Measurements from ENCODE around the gene CRADD.

CRADD gene

GRCh38 chr12:93785249-93786010, 108.3 kb downstream of the CRADD start:
- DNase-seq (ENCODE audit: low read depth) = peak; percentile 69
- no peak for TF ChIP-seq CTCF (IDR thresholded peaks at IDR 0.05; ENCODE audit: low read depth, low read length, missing control alignments)
- in situ Hi-C loops (cut with HindIII; ENCODE audit: low sequenced_read_pairs) = no loop called here
- no peak overlapping the region for H3K4me3 ChIP-seq (ENCODE audit: low read depth, low read length)

- H3K4me3 ChIP-seq (ENCODE audit: low read depth, low read length) = no peak overlapping the region
- DNase-seq (ENCODE audit: low read depth) = no peak
- TF ChIP-seq CTCF (IDR thresholded peaks at IDR 0.05; ENCODE audit: low read depth, low read length, missing control alignments) = no peak
- in situ Hi-C loops (cut with HindIII; ENCODE audit: low sequenced_read_pairs) = no loop called here
Observed at GRCh38 chr12:93786656-93787397, 109.7 kb downstream of the CRADD start.

- TF ChIP-seq CTCF (IDR thresholded peaks at IDR 0.05; ENCODE audit: low read depth, low read length, missing control alignments) = no peak
- no peak overlapping the region for H3K4me3 ChIP-seq (ENCODE audit: low read depth, low read length)
- DNase-seq (ENCODE audit: low read depth) = no peak
- in situ Hi-C loops (cut with HindIII; ENCODE audit: low sequenced_read_pairs) = no loop called here
Observed at GRCh38 chr12:93788853-93789252, 111.7 kb downstream of the CRADD start.

- in situ Hi-C loops (cut with HindIII; ENCODE audit: low sequenced_read_pairs) = no loop called here
- DNase-seq (ENCODE audit: low read depth) = no peak
- H3K4me3 ChIP-seq (ENCODE audit: low read depth, low read length) = no peak overlapping the region
- TF ChIP-seq CTCF (IDR thresholded peaks at IDR 0.05; ENCODE audit: low read depth, low read length, missing control alignments) = no peak
Observed at GRCh38 chr12:93789767-93790166, 112.6 kb downstream of the CRADD start.

GRCh38 chr12:93790472-93791152, 113.4 kb downstream of the CRADD start:
- DNase-seq (ENCODE audit: low read depth) = no peak
- no peak for TF ChIP-seq CTCF (IDR thresholded peaks at IDR 0.05; ENCODE audit: low read depth, low read length, missing control alignments)
- in situ Hi-C loops (cut with HindIII; ENCODE audit: low sequenced_read_pairs) = no loop called here
- H3K4me3 ChIP-seq (ENCODE audit: low read depth, low read length) = no peak overlapping the region

GRCh38 chr12:93793007-93793406, 115.8 kb downstream of the CRADD start:
- in situ Hi-C loops (cut with HindIII; ENCODE audit: low sequenced_read_pairs) = no loop called here

More at GRCh38 chr12:93793007-93793406, 115.8 kb downstream of the CRADD start:
- DNase-seq (ENCODE audit: low read depth) = no peak
- H3K4me3 ChIP-seq (ENCODE audit: low read depth, low read length) = no peak overlapping the region
- TF ChIP-seq CTCF (IDR thresholded peaks at IDR 0.05; ENCODE audit: low read depth, low read length, missing control alignments) = no peak

Data from astrocyte of the cerebellum (primary cell).